Heart left ventricle (tissue), 13 donors: Measurements from ENCODE around the gene KRT6B.

Experiments
- POLR2A ChIP-seq, 2 donors: fragments of 450-650 bp; IDR thresholded peaks; one replicate each; pipeline ENCODE4 v1.6.1; 2017; ENCODE audit warnings: antibody characterized with exemption in 2 of 2, mild to moderate bottlenecking in 2 of 2, moderate library complexity in 2 of 2
- TF ChIP-seq, protein P1 (sequence below), 12 donors: fragments of 200-600 bp; sonication (generic) in 4 of 12; IDR thresholded peaks; one replicate each; pipeline versions ENCODE4 v1.5.0 to v1.8.0; 2018 to 2022; ENCODE audit warnings: antibody characterized with exemption in 12 of 12, mild to moderate bottlenecking in 5 of 12
- donor health status: ischemic (EF 13 %, LVEDD 7.1; RV severe dilation, severe dysfunction).
- donor health status: DM: no; HTN: yes; CAD: no.
- donor health status: DM: no; HTN: no; CAD: no.
- donor health status: ischemic (EF 25% LVEDD 6.9; RV normal size, moderate dysfunction).
- donor health status: ischemic (EF 25% LVEDD 5.7; RV mildly dilated, moderate dysfunction).
- donor health status: ischemic (EF 35%, LVEDD 5.7; RV mildly dilated, moderate dysfunction).
- donor health status: nonischemic (EF 11% LVEDD 7.7; RV severe dilation, severe dysfunction).
- donor health status: DM: yes; HTN: yes; CAD: no.
- donor health status: PGD.
- donor health status: ischemic (EF 29% LVEDD 5.4; RV normal size, mild dysfunction).
- donor health status: nonischemic (EF 23%, LVEDD 6.1; RV moderate dilation, normal function).

DNA sequence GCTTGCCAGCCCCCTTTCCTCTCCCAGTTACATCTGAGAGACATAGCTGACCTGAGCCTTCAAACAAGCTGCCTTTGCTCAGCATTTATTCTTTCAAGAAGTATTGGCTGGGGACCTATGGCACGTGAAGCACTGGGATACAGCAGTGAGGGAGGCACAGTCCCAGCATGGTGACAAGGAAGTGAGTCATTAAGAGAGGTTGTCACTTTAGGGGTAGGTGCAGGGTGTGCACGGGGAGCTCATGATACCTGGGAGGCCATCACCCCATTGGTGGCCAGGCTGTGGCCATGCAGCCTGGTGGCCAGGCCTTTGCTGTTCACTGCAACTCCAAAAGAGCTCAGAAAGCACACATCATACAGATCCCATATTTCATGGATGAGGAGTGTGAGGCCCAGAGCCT, 12.1 kb downstream of the KRT6B start:
- TF ChIP-seq, protein P1, sequence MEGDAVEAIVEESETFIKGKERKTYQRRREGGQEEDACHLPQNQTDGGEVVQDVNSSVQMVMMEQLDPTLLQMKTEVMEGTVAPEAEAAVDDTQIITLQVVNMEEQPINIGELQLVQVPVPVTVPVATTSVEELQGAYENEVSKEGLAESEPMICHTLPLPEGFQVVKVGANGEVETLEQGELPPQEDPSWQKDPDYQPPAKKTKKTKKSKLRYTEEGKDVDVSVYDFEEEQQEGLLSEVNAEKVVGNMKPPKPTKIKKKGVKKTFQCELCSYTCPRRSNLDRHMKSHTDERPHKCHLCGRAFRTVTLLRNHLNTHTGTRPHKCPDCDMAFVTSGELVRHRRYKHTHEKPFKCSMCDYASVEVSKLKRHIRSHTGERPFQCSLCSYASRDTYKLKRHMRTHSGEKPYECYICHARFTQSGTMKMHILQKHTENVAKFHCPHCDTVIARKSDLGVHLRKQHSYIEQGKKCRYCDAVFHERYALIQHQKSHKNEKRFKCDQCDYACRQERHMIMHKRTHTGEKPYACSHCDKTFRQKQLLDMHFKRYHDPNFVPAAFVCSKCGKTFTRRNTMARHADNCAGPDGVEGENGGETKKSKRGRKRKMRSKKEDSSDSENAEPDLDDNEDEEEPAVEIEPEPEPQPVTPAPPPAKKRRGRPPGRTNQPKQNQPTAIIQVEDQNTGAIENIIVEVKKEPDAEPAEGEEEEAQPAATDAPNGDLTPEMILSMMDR (IDR thresholded peaks at IDR 0.05), result no peak
- TF ChIP-seq POLR2A (IDR thresholded peaks at IDR 0.05), result no peak
